Measurements from ENCODE around the gene PI4KB. TPM values are rescaled to one million over a fixed set of nuclear protein-coding genes. Genes with fewer than 3 reads are reported as not detected.

PI4KB gene
- total and polyA plus RNA-seq, 9 of the 15 experiments (the other 6 are each of a cell fraction or from before 2014, with no cell fraction given), result 3.1 to 65.4 (median 45.1) TPM

GRCh38 chr1:151340870-151341754 is 13.9 kb upstream of the PI4KB start (continued):
- TF ChIP-seq HMBOX1 (IDR thresholded peaks at IDR 0.05) (peak; percentile 85), JUND (IDR thresholded peaks at IDR 0.05; ENCODE audit: borderline replicate concordance, low read depth, low read length) (peak; percentile 28; the same call in 1 of the 2 replicates), JUND (tag; IDR thresholded peaks at IDR 0.05; ENCODE audit: borderline replicate concordance, low read depth, low read length) (no peak; the same call in 2 of the 3 replicates), NKRF (IDR thresholded peaks at IDR 0.05; ENCODE audit: borderline replicate concordance) (no peak), KDM1A (IDR thresholded peaks at IDR 0.05) (peak; percentile 16 to 60; a peak in 2 of 4 replicates), MAFK (IDR thresholded peaks at IDR 0.05; ENCODE audit: low read length) (0 out of 2 replicates have a peak, but pooled peaks have one; percentile 9)
- TF ChIP-seq, protein P1, sequence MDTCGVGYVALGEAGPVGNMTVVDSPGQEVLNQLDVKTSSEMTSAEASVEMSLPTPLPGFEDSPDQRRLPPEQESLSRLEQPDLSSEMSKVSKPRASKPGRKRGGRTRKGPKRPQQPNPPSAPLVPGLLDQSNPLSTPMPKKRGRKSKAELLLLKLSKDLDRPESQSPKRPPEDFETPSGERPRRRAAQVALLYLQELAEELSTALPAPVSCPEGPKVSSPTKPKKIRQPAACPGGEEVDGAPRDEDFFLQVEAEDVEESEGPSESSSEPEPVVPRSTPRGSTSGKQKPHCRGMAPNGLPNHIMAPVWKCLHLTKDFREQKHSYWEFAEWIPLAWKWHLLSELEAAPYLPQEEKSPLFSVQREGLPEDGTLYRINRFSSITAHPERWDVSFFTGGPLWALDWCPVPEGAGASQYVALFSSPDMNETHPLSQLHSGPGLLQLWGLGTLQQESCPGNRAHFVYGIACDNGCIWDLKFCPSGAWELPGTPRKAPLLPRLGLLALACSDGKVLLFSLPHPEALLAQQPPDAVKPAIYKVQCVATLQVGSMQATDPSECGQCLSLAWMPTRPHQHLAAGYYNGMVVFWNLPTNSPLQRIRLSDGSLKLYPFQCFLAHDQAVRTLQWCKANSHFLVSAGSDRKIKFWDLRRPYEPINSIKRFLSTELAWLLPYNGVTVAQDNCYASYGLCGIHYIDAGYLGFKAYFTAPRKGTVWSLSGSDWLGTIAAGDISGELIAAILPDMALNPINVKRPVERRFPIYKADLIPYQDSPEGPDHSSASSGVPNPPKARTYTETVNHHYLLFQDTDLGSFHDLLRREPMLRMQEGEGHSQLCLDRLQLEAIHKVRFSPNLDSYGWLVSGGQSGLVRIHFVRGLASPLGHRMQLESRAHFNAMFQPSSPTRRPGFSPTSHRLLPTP (IDR thresholded peaks at IDR 0.05; ENCODE audit: borderline replicate concordance, extremely low read depth, insufficient read length), result no peak
